ENCODE results near the gene SNAI3. TPM values are rescaled to one million over a fixed set of nuclear protein-coding genes. Genes with fewer than 3 reads are reported as not detected.
A peak's percentile ranks its signal among the peaks of the same experiment; 100 is the strongest.

Gene SNAI3
- polyA plus RNA-seq, 1 donor from 2014 or later, result 12.3 TPM

- no peaks in the 10 kb centered on the region for H3K36me3 Mint-ChIP-seq
- no peak overlapping the region for H3K27ac Mint-ChIP-seq
- no peak overlapping the region for H3K4me3 Mint-ChIP-seq
- H3K4me1 Mint-ChIP-seq, result no peaks in the 10 kb centered on the region
- H3K9me3 Mint-ChIP-seq, result no peaks in the 10 kb centered on the region
- H3K27me3 Mint-ChIP-seq, result no peaks in the 10 kb centered on the region
Observed at GRCh38 chr16:88715312-88716190, 29.2 kb upstream of the SNAI3 start.

GRCh38 chr16:88714420-88715302 lies 28.4 kb upstream of the SNAI3 start:
- Mint-ChIP-seq H3K9me3 (no peaks in the 10 kb centered on the region), H3K4me3 (no peak overlapping the region), H3K27me3 (no peaks in the 10 kb centered on the region), H3K4me1 (no peaks in the 10 kb centered on the region), H3K36me3 (no peaks in the 10 kb centered on the region), H3K27ac (no peak overlapping the region)

GRCh38 chr16:88713568-88714419 lies 27.5 kb upstream of the SNAI3 start:
- Mint-ChIP-seq H3K27ac (peak overlapping the region in 1 of 3 donors; percentile 59), H3K27me3 (no peaks in the 10 kb centered on the region), H3K4me1 (no peaks in the 10 kb centered on the region), H3K4me3 (no peak overlapping the region), H3K9me3 (no peaks in the 10 kb centered on the region), H3K36me3 (no peaks in the 10 kb centered on the region)

- Mint-ChIP-seq H3K27ac (no peak overlapping the region), H3K27me3 (no peaks in the 10 kb centered on the region), H3K4me1 (no peaks in the 10 kb centered on the region), H3K9me3 (no peaks in the 10 kb centered on the region), H3K36me3 (no peaks in the 10 kb centered on the region), H3K4me3 (no peak overlapping the region)
Observed at GRCh38 chr16:88713054-88713453, 26.7 kb upstream of the SNAI3 start.

GRCh38 chr16:88712362-88712979 lies 26.2 kb upstream of the SNAI3 start:
- H3K27me3 Mint-ChIP-seq, result no peaks in the 10 kb centered on the region
- no peaks in the 10 kb centered on the region for H3K9me3 Mint-ChIP-seq
- H3K36me3 Mint-ChIP-seq, result no peaks in the 10 kb centered on the region
- H3K27ac Mint-ChIP-seq, result peak overlapping the region in 1 of 3 donors; percentile 23
- no peak overlapping the region for H3K4me3 Mint-ChIP-seq
- peaks cover under 1 to 1% (median 1%) of the 10 kb centered on the region in 3 donors for H3K4me1 Mint-ChIP-seq

GRCh38 chr16:88711750-88712340 lies 25.5 kb upstream of the SNAI3 start:
- peaks cover 7% of the 10 kb centered on the region in 3 donors for H3K4me1 Mint-ChIP-seq
- peak overlapping the region in 1 of 3 donors; percentile 23 for H3K27ac Mint-ChIP-seq

GRCh38 chr16:88710556-88710955 lies 24.2 kb upstream of the SNAI3 start:
- H3K9me3 Mint-ChIP-seq, result no peaks in the 10 kb centered on the region
- peaks cover 8 to 9% (median 8%) of the 10 kb centered on the region in 3 donors for H3K4me1 Mint-ChIP-seq
- no peaks in the 10 kb centered on the region for H3K27me3 Mint-ChIP-seq
- no peaks in the 10 kb centered on the region for H3K36me3 Mint-ChIP-seq
- H3K4me3 Mint-ChIP-seq, result no peak overlapping the region
- peak overlapping the region in 1 of 3 donors; percentile 71 for H3K27ac Mint-ChIP-seq

More at GRCh38 chr16:88711750-88712340, 25.5 kb upstream of the SNAI3 start:
- H3K27me3 Mint-ChIP-seq, result no peaks in the 10 kb centered on the region
- peak overlapping the region in 1 of 4 donors; percentile 35 for H3K4me3 Mint-ChIP-seq
- H3K36me3 Mint-ChIP-seq, result no peaks in the 10 kb centered on the region
- no peaks in the 10 kb centered on the region for H3K9me3 Mint-ChIP-seq

GRCh38 chr16:88706965-88707826 lies 20.9 kb upstream of the SNAI3 start:
- Mint-ChIP-seq H3K27me3 (no peaks in the 10 kb centered on the region), H3K4me1 (peaks cover 32 to 34% (median 33%) of the 10 kb centered on the region in 3 donors), H3K9me3 (no peaks in the 10 kb centered on the region), H3K27ac (peak overlapping the region; percentile 31 to 92 (median 85)), H3K36me3 (no peaks in the 10 kb centered on the region), H3K4me3 (peak overlapping the region; percentile 79 to 93 (median 90))

GRCh38 chr16:88706229-88706964 lies 20.1 kb upstream of the SNAI3 start, which contains the start of the genes CTU2 and RNF166:
CTU2 (plus strand) TSS chr16:88706503; CDS start chr16:88706531, 28 bp downstream.
RNF166 (minus strand) TSS chr16:88706408; CDS start chr16:88706325, 83 bp downstream.
- Mint-ChIP-seq H3K36me3 (no peaks in the 10 kb centered on the region), H3K9me3 (no peaks in the 10 kb centered on the region), H3K4me3 (peak within 1 kb of the TSS; percentile 87 to 94 (median 94)), H3K4me1 (peaks cover 32 to 37% (median 35%) of the 10 kb centered on the region in 3 donors), H3K27ac (peak within 1 kb of the TSS; percentile 92 to 97 (median 96)), H3K27me3 (no peaks in the 10 kb centered on the region)

- Mint-ChIP-seq H3K36me3 (no peaks in the 10 kb centered on the region), H3K4me3 (peak overlapping the region; percentile 87 to 94 (median 92)), H3K4me1 (peaks cover 36 to 39% (median 38%) of the 10 kb centered on the region in 3 donors), H3K27me3 (no peaks in the 10 kb centered on the region), H3K9me3 (no peaks in the 10 kb centered on the region), H3K27ac (peak overlapping the region; percentile 89 to 97 (median 96))
Observed at GRCh38 chr16:88705801-88706228, 19.5 kb upstream of the SNAI3 start.

GRCh38 chr16:88705076-88705684 lies 18.9 kb upstream of the SNAI3 start:
- H3K27me3 Mint-ChIP-seq, result no peaks in the 10 kb centered on the region
- no peaks in the 10 kb centered on the region for H3K36me3 Mint-ChIP-seq
- no peaks in the 10 kb centered on the region for H3K9me3 Mint-ChIP-seq
- peaks cover 40 to 42% (median 41%) of the 10 kb centered on the region in 3 donors for H3K4me1 Mint-ChIP-seq
- peak overlapping the region; percentile 87 to 94 (median 92) for H3K4me3 Mint-ChIP-seq
- H3K27ac Mint-ChIP-seq, result peak overlapping the region; percentile 89 to 97 (median 96)

Measured in IgD-negative memory B cell (primary cell).